ENCODE results near the gene DNM1. TPM values are rescaled to one million over a fixed set of nuclear protein-coding genes. Genes with fewer than 3 reads are reported as not detected.

The DNM1 gene
- total and polyA plus RNA-seq, 2 of the 8 experiments (the other 6 are each of a cell fraction or from before 2014, with no cell fraction given), result 34.3 to 62.7 TPM

- H4K8ac ChIP-seq (ENCODE audit: extremely low read depth, insufficient read depth, low read length), result no peak overlapping the region
- no peak for DNase-seq (ENCODE audit: low read depth in 1 of 2, low spot score in 2 of 2)
- H3K9ac ChIP-seq (replicated peaks in 1 of 4; ENCODE audit: extremely low read depth in 1 of 4, low read depth in 3 of 4, low read length in 3 of 4), result no peak overlapping the region; a peak in 1 of 7 replicates
- H3K4me1 ChIP-seq (replicated peaks in 1 of 4; ENCODE audit: control insufficient read depth in 3 of 4, insufficient read depth in 4 of 4, low read length in 3 of 4), result no peaks in the 10 kb centered on the region
- no peak overlapping the region for H3K14ac ChIP-seq (ENCODE audit: insufficient read length)
- no peak overlapping the region for H3K4me2 ChIP-seq (ENCODE audit: insufficient read depth in 1 of 2, low read depth in 2 of 2, low read length in 2 of 2)
- H3K4ac ChIP-seq (replicated peaks; ENCODE audit: insufficient read length, low read depth, low read length), result no peak overlapping the region
- no peak overlapping the region for H3K18ac ChIP-seq (ENCODE audit: extremely low read depth, low read length)
- H3K36me3 ChIP-seq (ENCODE audit: control insufficient read depth in 2 of 4, insufficient read depth in 4 of 4, low read length in 3 of 4), result peaks cover 17 to 34% (median 29%) of the 10 kb centered on the region in 4 experiments
- no peaks in the 10 kb centered on the region for H3K79me1 ChIP-seq (ENCODE audit: low read depth, low read length)
- H3K23me2 ChIP-seq (ENCODE audit: low read depth, low read length), result no peaks in the 10 kb centered on the region
- no peak overlapping the region for H2BK20ac ChIP-seq (ENCODE audit: low read length)
- H4K91ac ChIP-seq (replicated peaks; ENCODE audit: insufficient read length, low read length), result no peak overlapping the region
- H2BK5ac ChIP-seq (ENCODE audit: low read depth, low read length), result no peak overlapping the region
- POLR2A ChIA-PET (ENCODE audit: partially characterized antibody), result interaction anchor here (3.2 kb wide), 1 partner anchor 10 kb away, joined by 11 read pairs; the partner anchor contains the start of gene CIZ1
- no peak overlapping the region for H3K23ac ChIP-seq (ENCODE audit: insufficient read length)
- H2BK120ac ChIP-seq (replicated peaks; ENCODE audit: low read depth, low read length), result no peak overlapping the region
- CTCF ChIA-PET (ENCODE audit: partially characterized antibody), result interaction anchor here (0.6 to 1.9 kb wide), 2 partner anchors 10 to 183 kb away, joined by 3 to 8 read pairs; partner anchors contain the start of gene CIZ1
- H4K20me1 ChIP-seq (replicated peaks in 1 of 2; ENCODE audit: control insufficient read depth in 1 of 2, insufficient read depth in 2 of 2, low read length in 2 of 2), result peaks cover 3 to 9% of the 10 kb centered on the region in 2 experiments
- no peak overlapping the region for H3K4me3 ChIP-seq (ENCODE audit: extremely low read depth in 1 of 4, insufficient read depth in 2 of 4, low read depth in 3 of 4, low read length in 4 of 4)
- H3K79me2 ChIP-seq (ENCODE audit: control insufficient read depth in 1 of 2, insufficient read depth in 2 of 2, low read length in 2 of 2), result no peaks in the 10 kb centered on the region
- no peak overlapping the region for H2AFZ ChIP-seq (ENCODE audit: low read length)
- FAIRE-seq, result no peak
- H3K56ac ChIP-seq (replicated peaks; ENCODE audit: insufficient read length, low read depth, low read length), result no peak overlapping the region
- no peak overlapping the region for H3K27ac ChIP-seq (ENCODE audit: low read depth, low read length)
- peaks cover 0 to 4% of the 10 kb centered on the region in 2 experiments; a peak in 1 of 4 replicates for H3K9me3 ChIP-seq (ENCODE audit: insufficient read depth in 2 of 2, low read depth in 1 of 2, low read length in 1 of 2)
- WGBS, 2 experiments (ENCODE audit: extremely low coverage in 1 of 2, insufficient coverage in 1 of 2, insufficient read length in 1 of 2, insufficient replicate concordance in 2 of 2, low coverage in 1 of 2, low lambda C conversion rate in 2 of 2, missing lambda C conversion rate in 1 of 2), result 91% methylated on average over 6 of the region's 8 CpGs; no CpG with 5 or more reads in 1 of the 2 experiments
- no peak overlapping the region for H2BK12ac ChIP-seq (ENCODE audit: low read depth, low read length)
- H3K27me3 ChIP-seq (replicated peaks in 1 of 4; ENCODE audit: control insufficient read depth in 3 of 4, extremely low read depth in 1 of 4, insufficient read depth in 3 of 4, low read length in 3 of 4), result no peaks in the 10 kb centered on the region
- H4K5ac ChIP-seq (ENCODE audit: insufficient read length, low read depth, low read length), result no peak overlapping the region
- H2AK5ac ChIP-seq (ENCODE audit: low read depth, low read length), result no peak overlapping the region
- no peak overlapping the region for H2BK15ac ChIP-seq (ENCODE audit: low read length)
- no peak for TF ChIP-seq TAF7 (optimal IDR thresholded peaks at IDR 0.05; ENCODE audit: borderline replicate concordance, low read depth, low read length)
- no peak for TF ChIP-seq EP300 (IDR thresholded peaks at IDR 0.05; ENCODE audit: borderline replicate concordance in 1 of 2, low read depth in 2 of 2, low read length in 2 of 2)
- no peak for TF ChIP-seq CREB1 (IDR thresholded peaks at IDR 0.05)
- no peak for TF ChIP-seq RNF2 (IDR thresholded peaks at IDR 0.05; ENCODE audit: borderline replicate concordance, low read depth, low read length, missing control alignments, poor library complexity, severe bottlenecking)
- no peak for TF ChIP-seq USF2 (IDR thresholded peaks at IDR 0.05; ENCODE audit: low read length)
- no peak for TF ChIP-seq CBX5 (IDR thresholded peaks at IDR 0.05; ENCODE audit: low read depth, low read length)
- TF ChIP-seq SAP30 (IDR thresholded peaks at IDR 0.05; ENCODE audit: insufficient read depth, insufficient replicate concordance, low read length), result no peak
- no peak for TF ChIP-seq E2F6 (IDR thresholded peaks at IDR 0.05)
- no peak for TF ChIP-seq ZNF274 (IDR thresholded peaks at IDR 0.05; ENCODE audit: borderline replicate concordance, extremely low read depth, low read length)
- TF ChIP-seq SUZ12 (IDR thresholded peaks at IDR 0.05; ENCODE audit: low read length), result no peak
These were observed 22.7 kb upstream of the DNM1 start for GRCh38 chr9:128180447-128180846.
